Type B pancreatic cell (in vitro differentiated cells): ENCODE data around the gene TBC1D14. TPM values are rescaled to one million over a fixed set of nuclear protein-coding genes. Genes with fewer than 3 reads are reported as not detected.

Experiments
- DNase-seq: peaks from one replicate; pipeline ENCODE4 v3.0.0; 2021; ENCODE audit warnings: mixed read lengths; ENCODE audit not compliant: unreplicated experiment; ENCODE audit errors: extremely low spot score
- H3K27ac Mint-ChIP-seq: 2 replicates; pipeline ENCODE4 v1.8.0; 2021; ENCODE audit warnings: mild to moderate bottlenecking, mixed read lengths
- H3K27me3 Mint-ChIP-seq: 2 replicates; pipeline ENCODE4 v1.8.0; 2021; ENCODE audit warnings: mixed read lengths
- H3K36me3 Mint-ChIP-seq: 2 replicates; pipeline ENCODE4 v1.8.0; 2021; ENCODE audit warnings: mixed read lengths
- H3K4me1 Mint-ChIP-seq: one replicate; pipeline ENCODE4 v1.8.0; 2021; ENCODE audit warnings: mixed read lengths; ENCODE audit not compliant: unreplicated experiment
- H3K4me3 Mint-ChIP-seq: 2 replicates; pipeline ENCODE4 v1.8.0; 2021; ENCODE audit warnings: mild to moderate bottlenecking, mixed read lengths
- H3K9me3 Mint-ChIP-seq: 2 replicates; pipeline ENCODE4 v1.8.0; 2021; ENCODE audit warnings: mixed read lengths
- total RNA-seq: library from RNA; stranded (reverse); gene quantifications from 2 replicates; pipeline ENCODE4 v1.2.1, GENCODE V29; 2021; ENCODE audit warnings: low replicate concordance
- TF ChIP-seq, protein P1 (sequence below): fragments of 200-600 bp; sonication (generic); conservative IDR thresholded peaks from 2 replicates; pipeline ENCODE4 v1.5.0; 2021; ENCODE audit warnings: antibody characterized with exemption, mild to moderate bottlenecking

TBC1D14 gene
- total RNA-seq, 1 donor from 2014 or later, result 55.9 TPM

DNA sequence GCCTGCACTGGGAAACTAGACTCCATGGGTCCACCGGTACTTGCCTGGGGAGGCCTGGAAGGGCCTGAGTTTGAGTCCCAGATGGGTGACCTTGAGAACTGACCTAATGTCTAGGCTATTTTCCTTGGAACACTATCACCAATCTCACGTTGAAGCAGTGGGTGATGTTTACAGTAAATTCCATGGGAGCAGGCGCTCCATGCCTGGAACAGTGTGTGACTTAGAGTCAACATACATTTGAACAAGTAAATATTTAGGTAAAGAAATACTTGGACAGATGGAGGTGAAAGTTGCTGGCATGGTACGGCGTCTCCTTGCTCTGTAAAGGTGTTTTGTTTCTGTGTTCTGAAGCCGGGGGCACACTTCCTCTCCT, 47.5 kb downstream of the TBC1D14 start:
- TF ChIP-seq, protein P1, sequence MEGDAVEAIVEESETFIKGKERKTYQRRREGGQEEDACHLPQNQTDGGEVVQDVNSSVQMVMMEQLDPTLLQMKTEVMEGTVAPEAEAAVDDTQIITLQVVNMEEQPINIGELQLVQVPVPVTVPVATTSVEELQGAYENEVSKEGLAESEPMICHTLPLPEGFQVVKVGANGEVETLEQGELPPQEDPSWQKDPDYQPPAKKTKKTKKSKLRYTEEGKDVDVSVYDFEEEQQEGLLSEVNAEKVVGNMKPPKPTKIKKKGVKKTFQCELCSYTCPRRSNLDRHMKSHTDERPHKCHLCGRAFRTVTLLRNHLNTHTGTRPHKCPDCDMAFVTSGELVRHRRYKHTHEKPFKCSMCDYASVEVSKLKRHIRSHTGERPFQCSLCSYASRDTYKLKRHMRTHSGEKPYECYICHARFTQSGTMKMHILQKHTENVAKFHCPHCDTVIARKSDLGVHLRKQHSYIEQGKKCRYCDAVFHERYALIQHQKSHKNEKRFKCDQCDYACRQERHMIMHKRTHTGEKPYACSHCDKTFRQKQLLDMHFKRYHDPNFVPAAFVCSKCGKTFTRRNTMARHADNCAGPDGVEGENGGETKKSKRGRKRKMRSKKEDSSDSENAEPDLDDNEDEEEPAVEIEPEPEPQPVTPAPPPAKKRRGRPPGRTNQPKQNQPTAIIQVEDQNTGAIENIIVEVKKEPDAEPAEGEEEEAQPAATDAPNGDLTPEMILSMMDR, result no peak
- H3K27me3 Mint-ChIP-seq, result no peaks in the 10 kb centered on the region
- peaks cover 50% of the 10 kb centered on the region for H3K4me1 Mint-ChIP-seq
- no peak for DNase-seq
- no peak overlapping the region for H3K4me3 Mint-ChIP-seq
- no peaks in the 10 kb centered on the region for H3K9me3 Mint-ChIP-seq
- no peaks in the 10 kb centered on the region for H3K36me3 Mint-ChIP-seq
- peak overlapping the region; percentile 68 for H3K27ac Mint-ChIP-seq

DNA sequence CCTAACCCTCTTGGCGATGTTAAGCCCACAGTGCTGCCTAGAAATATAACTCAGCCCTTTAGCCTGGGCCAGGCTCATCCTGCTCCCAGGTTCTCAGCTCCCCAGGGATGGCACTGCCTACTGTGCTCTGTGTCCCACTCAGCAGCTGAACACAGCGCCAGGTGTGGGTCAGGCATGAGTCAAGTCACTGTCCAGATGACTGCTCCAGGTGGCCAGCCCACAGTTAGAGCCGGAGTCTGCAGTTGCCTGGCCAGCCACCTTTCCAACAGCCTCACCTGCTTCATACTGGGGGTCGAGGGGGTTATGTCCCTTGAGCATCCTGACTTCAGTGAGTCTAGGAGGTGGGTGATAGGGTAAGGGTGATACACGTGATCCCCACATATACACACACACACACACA, 48.4 kb downstream of the TBC1D14 start:
- Mint-ChIP-seq H3K27me3 (no peaks in the 10 kb centered on the region), H3K9me3 (no peaks in the 10 kb centered on the region), H3K4me3 (no peak overlapping the region), H3K36me3 (no peaks in the 10 kb centered on the region), H3K4me1 (peaks cover 48% of the 10 kb centered on the region), H3K27ac (no peak overlapping the region)
- DNase-seq, result no peak
- TF ChIP-seq, protein P1, result no peak

DNA sequence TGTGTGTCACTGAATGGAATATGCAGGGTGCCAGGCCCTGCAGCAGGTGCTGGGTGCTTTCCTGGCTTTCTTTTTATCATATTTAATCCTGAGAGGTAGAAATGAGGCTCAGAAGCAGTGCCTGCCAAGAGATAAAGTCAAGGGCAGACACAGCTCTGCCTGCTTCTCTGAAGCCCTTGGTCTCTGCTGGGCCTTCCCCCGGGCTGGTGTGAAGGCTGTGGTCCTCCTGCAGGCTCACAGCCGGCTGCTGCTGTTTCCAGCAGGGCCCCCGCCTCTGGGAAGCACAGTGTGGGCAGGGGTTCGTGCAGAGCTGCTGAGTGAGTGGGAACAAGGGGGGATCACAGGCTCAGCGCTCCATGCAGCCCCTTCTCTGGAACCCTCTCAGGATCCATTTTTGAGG, 49.6 kb downstream of the TBC1D14 start:
- TF ChIP-seq, protein P1, result no peak
- H3K36me3 Mint-ChIP-seq, result no peaks in the 10 kb centered on the region
- no peak overlapping the region for H3K27ac Mint-ChIP-seq
- H3K4me3 Mint-ChIP-seq, result no peak overlapping the region
- peaks cover 46% of the 10 kb centered on the region for H3K4me1 Mint-ChIP-seq
- no peaks in the 10 kb centered on the region for H3K27me3 Mint-ChIP-seq
- no peak for DNase-seq
- H3K9me3 Mint-ChIP-seq, result no peaks in the 10 kb centered on the region

DNA sequence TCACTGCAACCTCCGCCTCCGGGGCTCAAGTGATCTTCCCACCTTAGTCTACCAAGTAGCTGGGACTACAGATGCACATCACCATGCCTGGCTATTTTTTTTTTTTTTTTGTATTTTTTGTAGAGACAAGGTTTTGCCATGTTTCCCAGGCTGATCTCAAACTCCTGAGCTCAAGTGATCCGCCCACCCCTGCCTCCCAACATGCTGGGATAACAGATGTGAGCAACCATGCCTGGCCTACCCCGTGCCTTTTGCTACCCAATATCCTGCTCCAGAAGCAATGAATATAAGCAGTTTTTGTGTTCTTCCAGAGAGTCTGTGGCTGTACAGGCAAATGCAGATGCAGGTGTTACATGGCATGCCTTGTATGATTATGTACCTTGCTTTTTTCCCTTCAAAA, 50.5 kb downstream of the TBC1D14 start:
- Mint-ChIP-seq H3K36me3 (no peaks in the 10 kb centered on the region), H3K4me1 (peaks cover 37% of the 10 kb centered on the region), H3K27ac (no peak overlapping the region), H3K9me3 (no peaks in the 10 kb centered on the region), H3K27me3 (no peaks in the 10 kb centered on the region), H3K4me3 (no peak overlapping the region)
- no peak for DNase-seq
- TF ChIP-seq, protein P1, result no peak

DNA sequence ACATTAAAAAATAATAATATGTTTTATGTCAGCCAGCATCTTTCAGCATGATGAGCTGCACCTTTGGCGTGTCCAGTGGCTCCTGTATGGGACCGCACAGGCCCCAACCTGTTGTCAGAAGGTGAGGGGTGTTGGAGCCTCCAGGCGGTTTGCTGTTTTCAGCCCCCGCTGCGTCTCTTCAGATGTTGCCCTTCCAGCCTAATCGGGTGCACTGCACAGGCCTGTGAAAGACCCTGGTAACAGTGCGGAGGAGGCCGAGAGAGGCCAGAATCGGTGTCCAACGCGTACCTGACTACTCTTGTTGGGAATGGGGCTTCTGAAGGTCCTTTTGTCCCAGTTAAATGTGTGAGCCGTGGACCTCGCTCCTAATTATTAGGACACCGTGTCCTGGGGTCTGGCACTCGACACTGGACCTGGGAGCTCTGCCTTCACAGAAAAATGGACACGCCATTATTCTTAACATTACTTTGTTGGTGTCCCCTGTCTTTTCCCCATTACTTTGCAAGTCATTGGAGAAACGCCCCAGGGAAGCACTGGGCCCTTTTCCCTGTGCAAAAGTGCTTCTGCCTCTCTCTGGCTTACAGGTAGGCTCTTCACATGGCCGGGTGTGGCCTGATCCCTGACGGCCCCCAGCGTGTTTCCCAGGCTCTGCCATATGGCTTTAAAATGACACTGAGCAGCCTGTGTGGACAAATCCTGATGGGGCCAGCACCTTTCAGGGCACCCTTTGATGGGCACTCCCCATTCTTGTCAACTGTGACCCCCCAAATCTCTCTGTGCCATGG, 51.2 kb downstream of the TBC1D14 start:
- H3K27ac Mint-ChIP-seq, result peak overlapping the region; percentile 57
- no peak for DNase-seq
- no peaks in the 10 kb centered on the region for H3K36me3 Mint-ChIP-seq
- no peak overlapping the region for H3K4me3 Mint-ChIP-seq
- H3K27me3 Mint-ChIP-seq, result no peaks in the 10 kb centered on the region
- TF ChIP-seq, protein P1, result no peak
- peaks cover 32% of the 10 kb centered on the region for H3K4me1 Mint-ChIP-seq
- no peaks in the 10 kb centered on the region for H3K9me3 Mint-ChIP-seq
